GM12878 (cell line): ENCODE data around the gene RFFL. TPM values are rescaled to one million over a fixed set of nuclear protein-coding genes. Genes with fewer than 3 reads are reported as not detected.

Source experiments
- ATAC-seq: fragments of 200-7000 bp; cut with Tn5 transposase; 3 replicates; pipeline ENCODE4 v1.9.1; 2020; ENCODE audit warnings: mild to moderate bottlenecking, moderate library complexity
- BruUV-seq: library from RNA; stranded (reverse); fragments of 400-500 nt; replicated peaks from 2 replicates; lab custom pipeline; 2021; lab: Mats Ljungman, UMichigan
- CTCF ChIA-PET: fragments of 300-600 bp; sonication (Branson Sonifier 250); formaldehyde crosslinking; extraction: SDS; loops from one replicate; lab custom pipeline; 2021; ENCODE audit warnings: inconsistent platforms; lab: Yijun Ruan, JAX
- POLR2A ChIA-PET: fragments of 350-600 bp; formaldehyde crosslinking; extraction: SDS; loops from one replicate; lab custom pipeline; 2021; ENCODE audit warnings: inconsistent platforms; lab: Charles Lee
- RAD21 ChIA-PET: fragments of 300-600 bp; sonication (Branson Sonifier 250); formaldehyde crosslinking; loops from one replicate; lab custom pipeline; 2023; ENCODE audit warnings: antibody characterized with exemption; ENCODE audit not compliant: unreplicated experiment; lab: Charles Lee
- SMC1A ChIA-PET: fragments of 300-600 bp; sonication (Branson Sonifier 250); formaldehyde crosslinking; loops from one replicate; lab custom pipeline; 2023; ENCODE audit not compliant: unreplicated experiment, uncharacterized antibody; lab: Charles Lee
- DNase-seq: peaks from one replicate; pipeline ENCODE4 v3.0.0-alpha.2; 2011; ENCODE audit warnings: low read depth, low spot score
- FAIRE-seq: peaks from 3 replicates; lab custom pipeline; 2011; peaks lifted over from hg19 to GRCh38; lab: Jason Lieb, UNC
- H2AFZ ChIP-seq: 2 replicates; pipeline ENCODE4 v1.6.0; 2011; ENCODE audit warnings: low read depth, low read length, control low read depth; ENCODE audit not compliant: control insufficient read depth
- H3K27ac ChIP-seq: 2 replicates; pipeline ENCODE4 v1.5.1; 2011; ENCODE audit warnings: control low read depth; ENCODE audit not compliant: control insufficient read depth, insufficient read depth
- H3K27me3 ChIP-seq, 2 experiments: replicated peaks in 1 of 2; 2 replicates each; pipeline versions ENCODE4 v1.6.0 to v1.6.1; 2011; ENCODE audit warnings: low read length in 1 of 2; ENCODE audit not compliant: control insufficient read depth in 2 of 2, insufficient read depth in 2 of 2
- H3K36me3 ChIP-seq, 2 experiments: 2 replicates each; pipeline ENCODE4 v1.5.1; 2011; ENCODE audit warnings: low read length in 1 of 2; ENCODE audit not compliant: control insufficient read depth in 2 of 2, insufficient read depth in 2 of 2
- H3K4me1 ChIP-seq: 2 replicates; pipeline ENCODE4 v1.6.1; 2011; ENCODE audit warnings: mild to moderate bottlenecking, low read length, moderate library complexity, mixed read lengths; ENCODE audit not compliant: control insufficient read depth, insufficient read depth
- H3K4me2 ChIP-seq: 2 replicates; pipeline ENCODE4 v1.6.0; 2011; ENCODE audit warnings: control low read depth; ENCODE audit not compliant: control insufficient read depth, insufficient read depth
- H3K4me3 ChIP-seq: fragments of 200-600 bp; sonication (generic); 2 replicates; pipeline ENCODE4 v1.5.1; 2016
- H3K79me2 ChIP-seq: 2 replicates; pipeline ENCODE4 v1.6.0; 2011; ENCODE audit warnings: low read length; ENCODE audit not compliant: control insufficient read depth, insufficient read depth
- H3K9ac ChIP-seq: 2 replicates; pipeline ENCODE4 v1.8.0; 2011; ENCODE audit warnings: low read length, control low read depth, mixed read lengths; ENCODE audit not compliant: control insufficient read depth, insufficient read depth
- H3K9me3 ChIP-seq: replicated peaks from 3 replicates; pipeline ENCODE4 v1.5.1; 2011; ENCODE audit warnings: mild to moderate bottlenecking, low read length; ENCODE audit not compliant: control insufficient read depth, insufficient read depth
- H4K20me1 ChIP-seq: 2 replicates; pipeline ENCODE4 v1.6.0; 2011; ENCODE audit not compliant: control insufficient read depth, insufficient read depth
- FOXK2 ChIP-seq: fragments of 450-650 bp; IDR thresholded peaks from 2 replicates; pipeline ENCODE4 v1.6.1; 2017; ENCODE audit warnings: mild to moderate bottlenecking, moderate library complexity
- IKZF1 ChIP-seq: fragments of 450-650 bp; conservative IDR thresholded peaks from 2 replicates; pipeline ENCODE4 v1.6.1; 2017; ENCODE audit warnings: antibody characterized with exemption, mild to moderate bottlenecking
- MXI1 ChIP-seq: fragments of 150-350 bp; IDR thresholded peaks from 2 replicates; pipeline ENCODE4 v1.6.1; 2011; ENCODE audit warnings: low read depth, mild to moderate bottlenecking, inconsistent platforms, low read length, improper control_type of control experiment
- POLR2A ChIP-seq: IDR thresholded peaks from 2 replicates; pipeline ENCODE4 v1.6.1; 2011; ENCODE audit warnings: low read depth, mild to moderate bottlenecking, low read length
- POLR2AphosphoS2 ChIP-seq: IDR thresholded peaks from 2 replicates; pipeline ENCODE4 v1.6.1; 2011; ENCODE audit warnings: low read depth, mild to moderate bottlenecking, low read length, improper control_type of control experiment, moderate library complexity
- POLR2AphosphoS5 ChIP-seq: IDR thresholded peaks from 2 replicates; pipeline ENCODE4 v1.6.1; 2011; ENCODE audit warnings: mild to moderate bottlenecking, low read length, inconsistent platforms
- RFX5 ChIP-seq: IDR thresholded peaks from 2 replicates; pipeline ENCODE4 v1.6.1; 2011; ENCODE audit warnings: low read depth, low read length, improper control_type of control experiment
- WGBS: methylation state at CpG from one replicate; pipeline ENCODE4 v1.1.6; 2016; ENCODE audit warnings: low lambda C conversion rate; ENCODE audit not compliant: insufficient replicate concordance, insufficient coverage; ENCODE audit errors: missing lambda C conversion rate; 5-methylcytosine and 5-hydroxymethylcytosine counted together
- in situ Hi-C: fragments of 300-500 bp; cut with MboI; formaldehyde crosslinking; loops from 9 replicates; pipeline ENCODE4 v1.14.3; 2018; ENCODE audit warnings: mixed read lengths
- intact Hi-C: fragments of 100-400 bp; cut with micrococcal nuclease; formaldehyde crosslinking; loops from one replicate; pipeline ENCODE4 v1.14.2; 2022; ENCODE audit not compliant: unreplicated experiment
- polyA plus RNA-seq, 11 experiments: library from polyadenylated mRNA; depleted of rRNA in 4 of 11; unstranded in 6 of 11; stranded (reverse) in 5 of 11; fragments of >200 nt; fragmentation: Nextera tagmentation in 4 of 11; fragmentation: Illumina TruSeq in 1 of 11; extraction: Ambion mirVana in 4 of 11; extraction: Trizol in 1 of 11; gene quantifications; 1 replicate in 1 of 11; 2 replicates in 10 of 11; pipeline versions ENCODE4 v1.2.1 to v1.2.3, GENCODE V29; 2011 to 2016; ENCODE audit warnings: inconsistent platforms in 2 of 11, missing spikeins in 2 of 11, low read depth in 1 of 11
- total RNA-seq, 4 experiments: library from RNA; depleted of rRNA in 3 of 4; stranded (reverse); fragments of >200 nt in 3 of 4; fragmentation: Illumina TruSeq in 1 of 4; extraction: Trizol in 1 of 4; gene quantifications; 2 replicates each; pipeline versions ENCODE4 v1.2.1 to v1.2.3, GENCODE V29; 2013 to 2021

Gene RFFL
- total and polyA plus RNA-seq, 10 of the 15 experiments (the other 5 are each of a cell fraction or from before 2014, with no cell fraction given): 4.7 to 56.1 (median 26.9) TPM

DNA sequence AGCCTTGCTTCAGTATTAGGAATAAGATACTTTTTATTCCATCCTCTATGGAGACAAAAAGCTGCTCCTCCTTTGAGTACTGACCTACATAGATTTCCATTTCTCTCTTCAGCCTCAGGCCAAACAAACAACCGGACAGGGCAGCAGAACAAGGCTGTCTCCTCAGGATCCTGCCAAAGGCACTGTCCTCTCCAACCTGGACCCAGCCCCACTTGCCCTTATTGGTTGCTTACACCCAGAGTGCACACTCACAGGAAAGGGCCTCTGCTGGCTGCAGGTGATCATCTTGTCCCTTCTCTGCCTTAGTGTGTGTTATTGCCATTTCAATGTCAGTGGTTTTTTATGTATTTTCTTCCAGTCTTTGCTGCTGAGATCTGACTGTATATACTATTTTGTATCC is 56.5 kb downstream of the RFFL start:
- no peaks in the 10 kb centered on the region for H4K20me1 ChIP-seq
- POLR2A ChIA-PET: no interaction called here

GRCh38 chr17:35006345-35006744 is 57.2 kb downstream of the RFFL start:
- intact Hi-C loops (no loop called here), in situ Hi-C loops (no loop called here)
- no peak overlapping the region for H3K9ac ChIP-seq
- H3K4me2 ChIP-seq: no peak overlapping the region
- no peak overlapping the region for H2AFZ ChIP-seq
- H3K27me3 ChIP-seq: no peaks in the 10 kb centered on the region
- H3K27ac ChIP-seq: no peak overlapping the region
- 93% methylated on average over 4 of the region's 4 CpGs for WGBS
- ChIA-PET POLR2A (no interaction called here), CTCF (no interaction called here), SMC1A (no interaction called here), RAD21 (no interaction called here)
- no peaks in the 10 kb centered on the region for H4K20me1 ChIP-seq
- no peaks in the 10 kb centered on the region for H3K9me3 ChIP-seq
- H3K4me1 ChIP-seq: no peaks in the 10 kb centered on the region
- FAIRE-seq (no peak), DNase-seq (no peak), ATAC-seq (no peak)
- peak; percentile 60; the same call in 1 of the 2 replicates for TF ChIP-seq POLR2AphosphoS5
- TF ChIP-seq IKZF1: no peak
- TF ChIP-seq POLR2A: peak; percentile 26; the same call in 1 of the 2 replicates
- no TSS peak for BruUV-seq
- H3K79me2 ChIP-seq: no peaks in the 10 kb centered on the region
- no peak overlapping the region for H3K4me3 ChIP-seq
- peaks cover 12 to 27% of the 10 kb centered on the region in 2 experiments; a peak in 3 of 4 replicates for H3K36me3 ChIP-seq

More for the DNA sequence above, 56.5 kb downstream of the RFFL start:
- WGBS: 33% methylated on average over 1 of the region's 1 CpG
- FAIRE-seq (no peak), ATAC-seq (no peak), DNase-seq (no peak)
- Histone ChIP-seq H3K36me3 (peaks cover 15 to 27% of the 10 kb centered on the region in 2 experiments; a peak in 3 of 4 replicates), H2AFZ (no peak overlapping the region), H3K79me2 (no peaks in the 10 kb centered on the region), H3K9me3 (no peaks in the 10 kb centered on the region), H3K9ac (no peak overlapping the region), H3K4me3 (no peak overlapping the region), H3K27ac (no peak overlapping the region), H3K4me1 (no peaks in the 10 kb centered on the region), H3K4me2 (no peak overlapping the region), H3K27me3 (no peaks in the 10 kb centered on the region)
- in situ Hi-C loops: no loop called here
- ChIA-PET CTCF (no interaction called here), SMC1A (no interaction called here), RAD21 (no interaction called here)
- BruUV-seq: no TSS peak
- intact Hi-C loops: no loop called here
- TF ChIP-seq POLR2AphosphoS2 (no peak), POLR2AphosphoS5 (peak; percentile 23; the same call in 1 of the 2 replicates), FOXK2 (no peak), RFX5 (no peak), MXI1 (no peak)
